Lung (tissue), 12 donors: ENCODE data around the gene KRR1. TPM values are rescaled to one million over a fixed set of nuclear protein-coding genes. Genes with fewer than 3 reads are reported as not detected.

Source experiments
- ATAC-seq: fragments of 200-7000 bp; cut with Tn5 transposase; one replicate; pipeline ENCODE4 v1.9.1; 2020; ENCODE audit warnings: moderate number of reproducible peaks; ENCODE audit not compliant: insufficient read depth, low FRiP score
- DNase-seq, 3 donors: peaks; one replicate each; pipeline ENCODE4 v3.0.0-alpha.2; 2013 to 2017
- H3K27ac ChIP-seq, 2 donors: one replicate each; pipeline ENCODE4 v1.5.1; 2013; ENCODE audit warnings: mild to moderate bottlenecking in 2 of 2, moderate library complexity in 2 of 2, control low read depth in 1 of 2, inconsistent platforms in 1 of 2, low read depth in 1 of 2, low read length in 1 of 2
- H3K27me3 ChIP-seq, 3 donors: one replicate each; pipeline ENCODE4 v1.5.1; 2013; ENCODE audit warnings: low read length in 2 of 3; ENCODE audit not compliant: control insufficient read depth in 3 of 3, insufficient read depth in 3 of 3
- H3K36me3 ChIP-seq, 4 donors: one replicate each; pipeline ENCODE4 v1.5.1; 2013; ENCODE audit warnings: low read length in 4 of 4, mild to moderate bottlenecking in 1 of 4, moderate library complexity in 1 of 4; ENCODE audit not compliant: control insufficient read depth in 4 of 4, insufficient read depth in 4 of 4
- H3K4me1 ChIP-seq, 5 donors: one replicate each; pipeline ENCODE4 v1.5.1; 2013; ENCODE audit warnings: low read length in 5 of 5, mild to moderate bottlenecking in 2 of 5, moderate library complexity in 1 of 5; ENCODE audit not compliant: control insufficient read depth in 5 of 5, insufficient read depth in 5 of 5
- H3K4me3 ChIP-seq: one replicate; pipeline ENCODE4 v1.5.1; 2013; ENCODE audit warnings: mild to moderate bottlenecking, control low read depth, moderate library complexity
- H3K9ac ChIP-seq, 2 donors: one replicate each; pipeline ENCODE4 v1.5.1; 2013; ENCODE audit warnings: low read length in 2 of 2, control low read depth in 1 of 2; ENCODE audit not compliant: insufficient read depth in 1 of 2
- H3K9me3 ChIP-seq, 4 donors: one replicate each; pipeline ENCODE4 v1.5.1; 2013; ENCODE audit warnings: low read length in 3 of 4, mild to moderate bottlenecking in 1 of 4, moderate library complexity in 1 of 4; ENCODE audit not compliant: control insufficient read depth in 4 of 4, insufficient read depth in 3 of 4
- CTCF ChIP-seq: IDR thresholded peaks from 2 replicates; pipeline ENCODE4 v1.5.1; 2012; ENCODE audit warnings: mild to moderate bottlenecking; ENCODE audit errors: control extremely low read depth, extremely low read depth
- WGBS, 2 donors: extraction: QIAGEN DNeasy Blood & Tissue Kit; methylation state at CpG; one replicate each; pipeline ENCODE4 v1.1.7; 2013; 5-methylcytosine and 5-hydroxymethylcytosine counted together
- polyA plus RNA-seq, 2 donors: library from polyadenylated mRNA; stranded (reverse); fragments of 200-250 nt; gene quantifications; one replicate each; pipeline ENCODE4 v1.2.1, GENCODE V29; 2013
- total RNA-seq, 2 donors: library from RNA; depleted of rRNA in 1 of 2; stranded (reverse); fragments of >200 nt in 1 of 2; gene quantifications; one replicate each; pipeline ENCODE4 v1.2.1, GENCODE V29; 2014 to 2021
- donor health status: control.
- donor health status: control.
- donor health status: Bipolar disorder and iron deficiency.
- donor health status: healthy.
- donor health status: DM: yes; HTN: yes; CAD: no.

Gene KRR1
- total and polyA plus RNA-seq, 4 donors, result 19.9 to 62.5 (median 29.9) TPM

- Histone ChIP-seq H3K4me3 (no peak overlapping the region), H3K27ac (no peak overlapping the region), H3K4me1 (peaks cover 0 to 16% (median 13%) of the 10 kb centered on the region in 5 donors), H3K27me3 (no peaks in the 10 kb centered on the region), H3K9me3 (no peaks in the 10 kb centered on the region), H3K36me3 (peaks cover 2 to 26% (median 14%) of the 10 kb centered on the region in 4 donors), H3K9ac (no peak overlapping the region)
- DNase-seq, result no peak
- no peak for ATAC-seq
- 75 to 83% methylated on average over 2 of the region's 2 CpGs for WGBS, 2 donors
- no peak for TF ChIP-seq CTCF
Observed at GRCh38 chr12:75507086-75507485, 4.3 kb downstream of the KRR1 start.

- Histone ChIP-seq H3K27ac (no peak overlapping the region), H3K36me3 (peaks cover 4 to 33% (median 25%) of the 10 kb centered on the region in 4 donors), H3K4me3 (no peak overlapping the region), H3K9ac (no peak overlapping the region), H3K27me3 (no peaks in the 10 kb centered on the region), H3K9me3 (no peaks in the 10 kb centered on the region), H3K4me1 (peaks cover 0 to 16% (median 12%) of the 10 kb centered on the region in 5 donors)
- peak; percentile 6 for TF ChIP-seq CTCF
- WGBS, 2 donors, result 71 to 72% methylated on average over 2 of the region's 2 CpGs
- peak in 2 of 3 donors; percentile 35 to 46 for DNase-seq
- ATAC-seq, result no peak
Observed at GRCh38 chr12:75505706-75506312, 5.6 kb downstream of the KRR1 start.

- ATAC-seq (no peak), DNase-seq (no peak)
- TF ChIP-seq CTCF, result no peak
- Histone ChIP-seq H3K9me3 (no peaks in the 10 kb centered on the region), H3K27ac (no peak overlapping the region), H3K4me3 (no peak overlapping the region), H3K9ac (no peak overlapping the region), H3K27me3 (no peaks in the 10 kb centered on the region), H3K4me1 (peaks cover 0 to 2% (median 0%) of the 10 kb centered on the region in 5 donors), H3K36me3 (peaks cover 4 to 39% (median 28%) of the 10 kb centered on the region in 4 donors)
- 94% methylated on average over 3 of the region's 3 CpGs for WGBS, 2 donors
Observed at GRCh38 chr12:75503866-75504265, 7.5 kb downstream of the KRR1 start.

- no peaks in the 10 kb centered on the region for H3K27me3 ChIP-seq
- TF ChIP-seq CTCF, result no peak
- H3K4me1 ChIP-seq, result peaks cover 0 to under 1% (median 0%) of the 10 kb centered on the region in 5 donors
- peaks cover 4 to 41% (median 28%) of the 10 kb centered on the region in 4 donors for H3K36me3 ChIP-seq
- DNase-seq (no peak), ATAC-seq (no peak)
- no peak overlapping the region for H3K9ac ChIP-seq
- no peaks in the 10 kb centered on the region for H3K9me3 ChIP-seq
- no peak overlapping the region for H3K27ac ChIP-seq
- WGBS, 2 donors, result 70 to 83% methylated on average over 3 of the region's 3 CpGs
- no peak overlapping the region for H3K4me3 ChIP-seq
Observed at GRCh38 chr12:75503459-75503858, 8.0 kb downstream of the KRR1 start.
